H1 (cell line): Measurements from ENCODE around the gene RNF144A. TPM values are rescaled to one million over a fixed set of nuclear protein-coding genes. Genes with fewer than 3 reads are reported as not detected.

Experiments
- CTCF ChIA-PET: fragments of 300-600 bp; sonication (Branson Sonifier 250); formaldehyde crosslinking; loops from one replicate; lab custom pipeline; 2021; ENCODE audit not compliant: partially characterized antibody; lab: Charles Lee
- POLR2A ChIA-PET: fragments of 300-600 bp; sonication (Branson Sonifier 250); formaldehyde crosslinking; loops from one replicate; lab custom pipeline; 2021; ENCODE audit warnings: inconsistent platforms; ENCODE audit not compliant: partially characterized antibody; lab: Charles Lee
- DNase-seq, 2 experiments: peaks; one replicate each; pipeline versions ENCODE4 v3.0.0 to v3.0.0-alpha.2; 2010 to 2022; ENCODE audit warnings: low spot score in 2 of 2, low read depth in 1 of 2, mixed read lengths in 1 of 2
- FAIRE-seq: peaks from 2 replicates; lab custom pipeline; 2011; peaks lifted over from hg19 to GRCh38; lab: Jason Lieb, UNC
- H2AFZ ChIP-seq: 2 replicates; pipeline ENCODE4 v1.8.1; 2012; ENCODE audit warnings: low read length, inconsistent platforms
- H2AK5ac ChIP-seq: 2 replicates; pipeline ENCODE4 v1.6.1; 2013; ENCODE audit warnings: low read depth, low read length
- H2BK120ac ChIP-seq: replicated peaks from 2 replicates; pipeline ENCODE3; 2013; ENCODE audit warnings: low read depth, low read length, inconsistent platforms
- H2BK12ac ChIP-seq: 2 replicates; pipeline ENCODE4 v1.6.1; 2013; ENCODE audit warnings: low read depth, low read length
- H2BK15ac ChIP-seq: 2 replicates; pipeline ENCODE4 v1.6.1; 2013; ENCODE audit warnings: low read length
- H2BK20ac ChIP-seq: 2 replicates; pipeline ENCODE4 v1.6.1; 2013; ENCODE audit warnings: low read length
- H2BK5ac ChIP-seq: 2 replicates; pipeline ENCODE4 v1.6.1; 2013; ENCODE audit warnings: low read depth, low read length
- H3K14ac ChIP-seq: 2 replicates; pipeline ENCODE4 v1.6.1; 2013; ENCODE audit warnings: inconsistent platforms; ENCODE audit not compliant: insufficient read length
- H3K18ac ChIP-seq: 2 replicates; pipeline ENCODE4 v1.6.1; 2013; ENCODE audit warnings: low read length; ENCODE audit errors: extremely low read depth
- H3K23ac ChIP-seq: 2 replicates; pipeline ENCODE4 v1.6.1; 2013; ENCODE audit warnings: inconsistent platforms; ENCODE audit not compliant: insufficient read length
- H3K23me2 ChIP-seq: 2 replicates; pipeline ENCODE4 v1.6.1; 2013; ENCODE audit warnings: low read depth, low read length
- H3K27ac ChIP-seq: 2 replicates; pipeline ENCODE4 v1.6.1; 2011; ENCODE audit warnings: low read depth, low read length, inconsistent platforms
- H3K27me3 ChIP-seq, 4 experiments: replicated peaks in 1 of 4; 1 replicate in 1 of 4; 2 replicates in 3 of 4; pipeline versions ENCODE4 v1.6.1 to v1.8.1; 2011 to 2013; ENCODE audit warnings: low read length in 3 of 4, mild to moderate bottlenecking in 3 of 4, inconsistent platforms in 2 of 4, mixed read lengths in 2 of 4, moderate library complexity in 1 of 4; ENCODE audit not compliant: control insufficient read depth in 3 of 4, insufficient read depth in 3 of 4; ENCODE audit errors: extremely low read depth in 1 of 4
- H3K36me3 ChIP-seq, 4 experiments: 2 replicates each; pipeline versions ENCODE4 v1.6.1 to v1.8.1; 2011 to 2013; ENCODE audit warnings: mild to moderate bottlenecking in 4 of 4, low read length in 3 of 4, moderate library complexity in 2 of 4, control low read depth in 1 of 4, inconsistent platforms in 1 of 4; ENCODE audit not compliant: insufficient read depth in 4 of 4, control insufficient read depth in 2 of 4
- H3K4ac ChIP-seq: replicated peaks from 2 replicates; pipeline ENCODE3; 2013; ENCODE audit warnings: low read length, low read depth, mixed read lengths, inconsistent platforms; ENCODE audit not compliant: insufficient read length
- H3K4me1 ChIP-seq, 4 experiments: replicated peaks in 1 of 4; 1 replicate in 1 of 4; 2 replicates in 3 of 4; pipeline versions ENCODE4 v1.6.1 to v1.8.1; 2011 to 2013; ENCODE audit warnings: low read length in 3 of 4, inconsistent platforms in 2 of 4, mixed read lengths in 1 of 4; ENCODE audit not compliant: insufficient read depth in 4 of 4, control insufficient read depth in 3 of 4
- H3K4me2 ChIP-seq, 2 experiments: 2 replicates each; pipeline versions ENCODE4 v1.6.1 to v1.8.1; 2011 to 2013; ENCODE audit warnings: low read depth in 2 of 2, low read length in 2 of 2, control low read depth in 1 of 2, inconsistent platforms in 1 of 2, mild to moderate bottlenecking in 1 of 2; ENCODE audit not compliant: insufficient read depth in 1 of 2
- H3K4me3 ChIP-seq, 4 experiments: fragments of 200-600, 300-600 bp in 1 of 4; sonication (generic), shearing (Covaris generic), sonication (Bioruptor Twin) in 1 of 4; 2 replicates each; pipeline versions ENCODE4 v1.5.1 to v1.8.1; 2011 to 2016; ENCODE audit warnings: low read length in 4 of 4, low read depth in 3 of 4, control low read depth in 2 of 4, inconsistent platforms in 2 of 4, mild to moderate bottlenecking in 2 of 4, mixed read lengths in 1 of 4, moderate library complexity in 1 of 4; ENCODE audit not compliant: insufficient read depth in 2 of 4; ENCODE audit errors: extremely low read depth in 1 of 4
- H3K56ac ChIP-seq: replicated peaks from 2 replicates; pipeline ENCODE3; 2013; ENCODE audit warnings: low read depth, mild to moderate bottlenecking, mixed read lengths, low read length, inconsistent platforms; ENCODE audit not compliant: insufficient read length
- H3K79me1 ChIP-seq: 2 replicates; pipeline ENCODE4 v1.6.1; 2013; ENCODE audit warnings: low read depth, low read length, control low read depth
- H3K79me2 ChIP-seq, 2 experiments: 2 replicates each; pipeline versions ENCODE4 v1.6.1 to v1.8.1; 2012 to 2013; ENCODE audit warnings: low read length in 2 of 2, mild to moderate bottlenecking in 2 of 2, inconsistent platforms in 1 of 2; ENCODE audit not compliant: insufficient read depth in 2 of 2, control insufficient read depth in 1 of 2
- H3K9ac ChIP-seq, 4 experiments: replicated peaks in 1 of 4; 1 replicate in 1 of 4; 2 replicates in 3 of 4; pipeline versions ENCODE4 v1.6.1 to v1.8.1; 2011 to 2013; ENCODE audit warnings: low read depth in 3 of 4, low read length in 3 of 4, control low read depth in 2 of 4, mild to moderate bottlenecking in 2 of 4, moderate library complexity in 2 of 4, inconsistent platforms in 1 of 4; ENCODE audit errors: extremely low read depth in 1 of 4
- H3K9me3 ChIP-seq, 2 experiments: 2 replicates each; pipeline versions ENCODE4 v1.6.1 to v1.8.1; 2012 to 2013; ENCODE audit warnings: mild to moderate bottlenecking in 2 of 2, moderate library complexity in 2 of 2, control low read depth in 1 of 2, inconsistent platforms in 1 of 2, low read depth in 1 of 2, low read length in 1 of 2, mixed read lengths in 1 of 2; ENCODE audit not compliant: insufficient read depth in 2 of 2
- H4K20me1 ChIP-seq, 2 experiments: replicated peaks in 1 of 2; 2 replicates each; pipeline versions ENCODE3 to v1.8.1; 2011 to 2013; ENCODE audit warnings: inconsistent platforms in 2 of 2, low read length in 2 of 2, mild to moderate bottlenecking in 1 of 2; ENCODE audit not compliant: insufficient read depth in 2 of 2, control insufficient read depth in 1 of 2
- H4K5ac ChIP-seq: 2 replicates; pipeline ENCODE4 v1.6.1; 2013; ENCODE audit warnings: low read length, low read depth, mixed read lengths, inconsistent platforms; ENCODE audit not compliant: insufficient read length
- H4K8ac ChIP-seq: 2 replicates; pipeline ENCODE4 v1.8.0; 2013; ENCODE audit warnings: mild to moderate bottlenecking, moderate library complexity, low read length, inconsistent platforms; ENCODE audit not compliant: insufficient read depth; ENCODE audit errors: extremely low read depth
- H4K91ac ChIP-seq: replicated peaks from 2 replicates; pipeline ENCODE3; 2013; ENCODE audit warnings: low read length, mixed read lengths, inconsistent platforms; ENCODE audit not compliant: insufficient read length
- ASH2L ChIP-seq: fragments of 200-600, 300-600 bp; sonication (generic); IDR thresholded peaks from one replicate; pipeline ENCODE4 v1.7.1; 2017; ENCODE audit warnings: low read length
- ATF3 ChIP-seq: IDR thresholded peaks from 2 replicates; pipeline ENCODE4 v1.6.1; 2011; ENCODE audit warnings: low read depth, mild to moderate bottlenecking, low read length; ENCODE audit not compliant: insufficient read depth
- BRCA1 ChIP-seq: IDR thresholded peaks from 2 replicates; pipeline ENCODE4 v1.6.1; 2012; ENCODE audit warnings: low read depth, low read length, improper control_type of control experiment
- HDAC2 ChIP-seq, 2 experiments: fragments of 300-600 bp in 1 of 2; sonication (generic) in 1 of 2; IDR thresholded peaks; 2 replicates each; pipeline ENCODE4 v1.6.1; 2011 to 2012; ENCODE audit warnings: low read depth in 2 of 2, low read length in 2 of 2, mild to moderate bottlenecking in 2 of 2, moderate library complexity in 2 of 2, borderline replicate concordance in 1 of 2, inconsistent platforms in 1 of 2
- RFX5 ChIP-seq: IDR thresholded peaks from 2 replicates; pipeline ENCODE4 v1.6.1; 2011; ENCODE audit warnings: low read depth, low read length, improper control_type of control experiment, borderline replicate concordance
- TAF1 ChIP-seq: IDR thresholded peaks from 2 replicates; pipeline ENCODE4 v1.6.1; 2011; ENCODE audit warnings: mild to moderate bottlenecking, low read depth, low read length
- YY1 ChIP-seq: IDR thresholded peaks from 2 replicates; pipeline ENCODE4 v1.6.1; 2011; ENCODE audit warnings: low read depth, mild to moderate bottlenecking, low read length
- ZNF274 ChIP-seq: IDR thresholded peaks from 2 replicates; pipeline ENCODE4 v1.7.0; 2012; ENCODE audit warnings: low read length, borderline replicate concordance; ENCODE audit errors: extremely low read depth
- WGBS, 2 experiments: shearing (Covaris generic) in 1 of 2; methylation state at CpG; one replicate each; pipeline versions ENCODE4 v1.1.6 to v1.1.7; 2013 to 2015; ENCODE audit warnings: low lambda C conversion rate in 2 of 2, mixed read lengths in 2 of 2, inconsistent platforms in 1 of 2, low coverage in 1 of 2, missing lambda C conversion rate in 1 of 2; ENCODE audit not compliant: insufficient replicate concordance in 2 of 2, insufficient coverage in 1 of 2, insufficient read length in 1 of 2; ENCODE audit errors: extremely low coverage in 1 of 2, missing lambda C conversion rate in 1 of 2; 5-methylcytosine and 5-hydroxymethylcytosine counted together
- polyA plus RNA-seq, 7 experiments: library from polyadenylated mRNA; depleted of rRNA in 3 of 7; stranded (reverse) in 5 of 7; unstranded in 2 of 7; fragments of >200 nt in 5 of 7; fragments of 200-250 nt in 2 of 7; gene quantifications; 1 replicate in 5 of 7; 2 replicates in 1 of 7; 4 replicates in 1 of 7; pipeline versions ENCODE4 v1.2.1 to v1.2.3, GENCODE V29; 2011 to 2013; ENCODE audit warnings: missing spikeins in 2 of 7, mixed read lengths in 2 of 7
- total RNA-seq: library from RNA; stranded (reverse); fragmentation: NEBNext Ultra II Directional; extraction: Animal tissue kit (Norgen Biotek cat#: 25700); gene quantifications from 2 replicates; pipeline ENCODE4 v1.2.1, GENCODE V29; 2021

The RNF144A gene
- total and polyA plus RNA-seq, 2 of the 8 experiments (the other 6 are each of a cell fraction or from before 2014, with no cell fraction given), result 14.0 to 15.0 TPM

- no peak for TF ChIP-seq TAF1
- no peak for TF ChIP-seq ASH2L
- TF ChIP-seq RFX5, result no peak
- TF ChIP-seq ATF3, result no peak
- TF ChIP-seq YY1, result no peak
- no peak for TF ChIP-seq BRCA1
- TF ChIP-seq HDAC2 (IDR thresholded peaks at IDR 0.05; ENCODE audit: borderline replicate concordance in 1 of 2, low read depth in 2 of 2, low read length in 2 of 2), result no peak
- TF ChIP-seq ZNF274, result no peak
- TF ChIP-seq, all 59 proteins: peak for 0
- no peak overlapping the region for H4K8ac ChIP-seq
- H3K9me3 ChIP-seq, result no peaks in the 10 kb centered on the region
- FAIRE-seq (no peak), DNase-seq (no peak)
- 95% methylated on average over 5 of the region's 5 CpGs; no CpG with 5 or more reads in 1 of the 2 experiments for WGBS, 2 experiments
- H2AK5ac ChIP-seq, result no peak overlapping the region
- no peak overlapping the region for H3K4me3 ChIP-seq
- no peaks in the 10 kb centered on the region for H3K36me3 ChIP-seq
- H3K4me2 ChIP-seq, result no peak overlapping the region
- no peak overlapping the region for H4K5ac ChIP-seq
- H4K20me1 ChIP-seq, result peaks cover 0 to 1% of the 10 kb centered on the region in 2 experiments
- no peak overlapping the region for H3K4ac ChIP-seq
- CTCF ChIA-PET, result interaction anchor here (0.9 kb wide), 1 partner anchor 75 kb away, joined by 3 read pairs; no protein-coding TSS in a partner anchor
- no peaks in the 10 kb centered on the region for H3K27me3 ChIP-seq
- no peak overlapping the region for H3K18ac ChIP-seq
- H2BK20ac ChIP-seq, result no peak overlapping the region
- H2BK15ac ChIP-seq, result no peak overlapping the region
- H2AFZ ChIP-seq, result no peak overlapping the region
- H3K79me1 ChIP-seq, result no peaks in the 10 kb centered on the region
- POLR2A ChIA-PET, result interaction anchor here (0.6 kb wide), 1 partner anchor 1840 kb away, joined by 3 read pairs; no protein-coding TSS in a partner anchor
- H3K23ac ChIP-seq, result no peak overlapping the region
- H3K27ac ChIP-seq, result no peak overlapping the region
- no peak overlapping the region for H3K56ac ChIP-seq
- H2BK120ac ChIP-seq, result no peak overlapping the region
- H3K79me2 ChIP-seq, result no peaks in the 10 kb centered on the region
- no peaks in the 10 kb centered on the region for H3K23me2 ChIP-seq
- H3K14ac ChIP-seq, result no peak overlapping the region
- no peak overlapping the region for H4K91ac ChIP-seq
- H3K9ac ChIP-seq, result no peak overlapping the region
- no peak overlapping the region for H2BK12ac ChIP-seq
- no peaks in the 10 kb centered on the region; a peak in 1 of 7 replicates for H3K4me1 ChIP-seq
- H2BK5ac ChIP-seq, result no peak overlapping the region
Measured at GRCh38 chr2:6972067-6972710, 55.0 kb downstream of the RNF144A start.
